Measurements from ENCODE around the gene TES. TPM values are rescaled to one million over a fixed set of nuclear protein-coding genes. Genes with fewer than 3 reads are reported as not detected.
A peak's percentile ranks its signal among the peaks of the same experiment; 100 is the strongest.

The TES gene
- polyA plus RNA-seq, 1 donor (not counting 4 experiments of a cell fraction or from before 2014, with no cell fraction given), result 187 TPM

- Histone ChIP-seq H3K9me3 (ENCODE audit: control insufficient read depth, low read depth, low read length) (no peaks in the 10 kb centered on the region), H3K4me1 (ENCODE audit: control insufficient read depth, extremely low read depth, insufficient read depth, low read length) (peaks cover 33% of the 10 kb centered on the region), H4K20me1 (ENCODE audit: control insufficient read depth, extremely low read depth, insufficient read depth, low read length) (peaks cover 7% of the 10 kb centered on the region), H3K27me3 (ENCODE audit: control insufficient read depth, extremely low read depth, insufficient read depth, low read length) (no peaks in the 10 kb centered on the region), H3K4me2 (ENCODE audit: control insufficient read depth, extremely low read depth, insufficient read depth, low read depth, low read length) (peak overlapping the region; percentile 86), H3K9ac (ENCODE audit: control insufficient read depth, extremely low read depth, insufficient read depth, low read length) (peak overlapping the region; percentile 94), H3K36me3 (ENCODE audit: control insufficient read depth in 2 of 2, extremely low read depth in 1 of 2, insufficient read depth in 2 of 2, low read length in 2 of 2) (peaks cover 0 to 3% of the 10 kb centered on the region in 2 experiments), H3K27ac (ENCODE audit: control insufficient read depth, insufficient read depth, low read length) (peak overlapping the region; percentile 96), H2AFZ (ENCODE audit: control insufficient read depth, low read length) (peak overlapping the region; percentile 43), H3K79me2 (ENCODE audit: control insufficient read depth, insufficient read depth, low read length) (peaks cover 54% of the 10 kb centered on the region), H3K9me1 (ENCODE audit: control insufficient read depth, extremely low read depth, insufficient read depth, low read length) (no peaks in the 10 kb centered on the region), H3K4me3 (ENCODE audit: control insufficient read depth in 2 of 3, extremely low read depth in 1 of 3, insufficient read depth in 2 of 3, low read depth in 1 of 3, low read length in 3 of 3) (peak overlapping the region; percentile 70 to 95 (median 85))
- DNase-seq (ENCODE audit: low read depth, low spot score) (peak; percentile 67), FAIRE-seq (peak; percentile 83)
- dilution Hi-C loops (cut with MboI; ENCODE audit: extremely low pct_ligation_motif_present, low sequenced_read_pairs), result no loop called here
- TF ChIP-seq EZH2 (IDR thresholded peaks at IDR 0.05; ENCODE audit: low read length) (no peak), CTCF (optimal IDR thresholded peaks at IDR 0.05 in 1 of 3, IDR thresholded peaks at IDR 0.05 in 1 of 3, conservative IDR thresholded peaks at IDR 0.05 in 1 of 3; ENCODE audit: extremely low read depth in 1 of 3, insufficient read depth in 2 of 3, low read length in 3 of 3) (no peak)
Measured at GRCh38 chr7:116211006-116211912, 920 bp downstream of the TES start.

- Histone ChIP-seq H4K20me1 (ENCODE audit: control insufficient read depth, extremely low read depth, insufficient read depth, low read length) (peaks cover 7% of the 10 kb centered on the region), H3K9me1 (ENCODE audit: control insufficient read depth, extremely low read depth, insufficient read depth, low read length) (no peaks in the 10 kb centered on the region), H3K4me2 (ENCODE audit: control insufficient read depth, extremely low read depth, insufficient read depth, low read depth, low read length) (peak overlapping the region; percentile 86), H3K27me3 (ENCODE audit: control insufficient read depth, extremely low read depth, insufficient read depth, low read length) (no peaks in the 10 kb centered on the region), H3K4me3 (ENCODE audit: control insufficient read depth in 2 of 3, extremely low read depth in 1 of 3, insufficient read depth in 2 of 3, low read depth in 1 of 3, low read length in 3 of 3) (peak overlapping the region; percentile 70 to 95 (median 85)), H3K27ac (ENCODE audit: control insufficient read depth, insufficient read depth, low read length) (peak overlapping the region; percentile 96), H3K9me3 (ENCODE audit: control insufficient read depth, low read depth, low read length) (no peaks in the 10 kb centered on the region), H2AFZ (ENCODE audit: control insufficient read depth, low read length) (no peak overlapping the region), H3K36me3 (ENCODE audit: control insufficient read depth in 2 of 2, extremely low read depth in 1 of 2, insufficient read depth in 2 of 2, low read length in 2 of 2) (peaks cover 0 to 3% of the 10 kb centered on the region in 2 experiments), H3K9ac (ENCODE audit: control insufficient read depth, extremely low read depth, insufficient read depth, low read length) (peak overlapping the region; percentile 94), H3K79me2 (ENCODE audit: control insufficient read depth, insufficient read depth, low read length) (peaks cover 62% of the 10 kb centered on the region), H3K4me1 (ENCODE audit: control insufficient read depth, extremely low read depth, insufficient read depth, low read length) (peaks cover 41% of the 10 kb centered on the region)
- DNase-seq (ENCODE audit: low read depth, low spot score), result no peak
- no peak for TF ChIP-seq EZH2 (IDR thresholded peaks at IDR 0.05; ENCODE audit: low read length)
- TF ChIP-seq CTCF (optimal IDR thresholded peaks at IDR 0.05 in 1 of 3, IDR thresholded peaks at IDR 0.05 in 1 of 3, conservative IDR thresholded peaks at IDR 0.05 in 1 of 3; ENCODE audit: extremely low read depth in 1 of 3, insufficient read depth in 2 of 3, low read length in 3 of 3), result no peak
- peak; percentile 36 for FAIRE-seq
- dilution Hi-C loops (cut with MboI; ENCODE audit: extremely low pct_ligation_motif_present, low sequenced_read_pairs), result no loop called here
Measured at GRCh38 chr7:116211913-116212596, 1.7 kb downstream of the TES start.
